Midbrain (tissue), 1 donor: ENCODE measurements around the gene PKD1.
"Not testable (repeated sequence)": the region's sequence is repeated elsewhere in the genome, so short reads cannot be mapped to it uniquely, and the experiment has no call there.

ENCODE experiments used
- DNase-seq: peaks from one replicate; lab custom pipeline; 2025; lab: John Stamatoyannopoulos, UW

The PKD1 gene

DNA sequence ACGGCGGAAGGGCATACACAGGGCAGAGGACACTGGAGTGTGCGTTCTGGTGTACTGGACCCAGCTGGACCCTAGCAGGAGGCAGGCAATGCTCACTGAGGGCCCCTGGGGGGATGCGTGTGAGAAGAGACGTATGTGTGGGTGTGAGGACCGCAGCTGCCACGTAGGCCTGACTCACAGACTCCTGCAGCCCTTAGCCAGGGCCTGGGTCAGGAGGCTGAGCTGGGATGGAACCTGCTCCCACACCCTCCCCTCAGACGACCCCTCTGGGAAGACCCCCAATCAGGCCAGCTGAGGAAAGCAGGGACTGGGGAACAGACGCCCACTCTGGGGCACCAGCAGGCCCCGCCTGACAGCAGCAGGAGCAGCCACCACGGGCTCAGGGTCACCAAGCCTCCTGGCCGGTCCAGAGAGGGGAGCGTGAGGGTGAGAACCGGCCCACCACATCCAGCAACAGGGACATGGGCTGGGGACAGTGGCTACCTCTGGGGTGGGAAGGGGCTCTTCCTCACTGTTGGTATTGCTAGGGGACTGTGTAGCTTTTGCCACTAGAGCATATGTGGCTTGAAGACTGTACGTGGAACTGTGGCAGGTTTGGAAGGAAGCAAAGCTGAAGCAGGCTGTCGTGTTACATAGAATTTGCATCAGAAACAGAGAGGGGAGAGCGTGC, 28.4 kb downstream of the PKD1 start:
- DNase-seq: not testable (repeated sequence)

GRCh38 chr16:2106211-2106610, 29.5 kb downstream of the PKD1 start:
- not testable (repeated sequence) for DNase-seq

DNA sequence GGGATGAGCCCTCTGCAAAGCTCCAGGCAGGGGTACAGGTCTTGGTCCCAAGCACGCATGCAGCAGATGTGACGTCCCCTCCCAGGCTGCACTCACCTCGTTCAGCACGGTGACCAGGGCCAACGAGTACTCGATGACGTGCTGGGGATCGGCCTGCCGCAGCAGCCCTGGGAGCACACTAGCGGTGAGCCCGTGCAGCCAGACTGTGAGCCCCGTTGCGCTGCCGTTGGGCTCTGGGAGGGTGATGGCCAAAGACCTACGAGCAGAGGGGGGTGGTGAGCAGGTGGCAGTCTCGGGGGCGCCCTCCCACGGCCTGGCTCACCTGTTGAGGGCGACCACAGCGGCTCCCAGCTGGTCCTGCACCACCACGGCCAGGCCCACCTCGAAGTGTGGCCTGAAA, 29.9 kb downstream of the PKD1 start:
- DNase-seq: not testable (repeated sequence)

GRCh38 chr16:2105291-2105690, 30.4 kb downstream of the PKD1 start:
- not testable (repeated sequence) for DNase-seq

DNA sequence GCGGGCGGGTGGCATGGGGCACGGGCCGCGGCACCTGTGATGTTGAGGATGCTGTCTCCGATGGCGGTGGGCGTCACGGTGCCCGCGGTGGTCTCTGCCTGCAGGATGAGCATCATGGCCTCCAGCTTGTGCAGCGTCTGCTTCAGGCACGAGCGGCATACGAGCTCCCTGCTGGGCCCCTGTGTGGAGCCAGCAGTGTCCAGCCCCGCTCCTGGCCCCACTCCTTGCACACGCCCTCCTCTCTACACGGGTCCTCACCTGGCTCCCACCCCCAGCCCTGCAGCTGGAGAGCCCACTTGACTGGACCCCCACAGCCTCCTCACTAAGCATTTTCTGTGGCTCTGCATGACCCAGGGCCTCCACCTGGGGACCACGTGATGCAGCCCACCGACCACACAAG, 31.2 kb downstream of the PKD1 start:
- not testable (repeated sequence) for DNase-seq

DNA sequence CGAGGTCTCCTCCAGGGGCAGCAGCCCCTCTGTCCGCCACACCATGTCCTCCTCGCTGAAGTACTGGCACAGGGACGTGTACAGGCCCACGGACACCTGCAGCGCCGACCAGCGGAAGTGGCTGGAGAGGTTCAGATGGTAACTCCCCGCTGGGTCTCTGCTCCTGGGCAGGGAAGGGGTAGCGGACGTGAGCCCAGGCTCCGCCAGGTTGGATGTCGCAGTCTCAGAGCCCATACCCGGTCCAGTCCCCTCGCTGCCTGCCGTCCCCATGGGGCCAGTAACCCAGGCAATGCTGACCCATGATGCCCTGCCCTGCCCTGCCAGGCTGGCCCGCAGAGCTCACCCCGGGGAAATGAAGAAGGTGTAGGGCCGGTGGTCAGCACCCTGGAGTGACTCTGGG, 33.2 kb downstream of the PKD1 start:
- no peak for DNase-seq

DNA sequence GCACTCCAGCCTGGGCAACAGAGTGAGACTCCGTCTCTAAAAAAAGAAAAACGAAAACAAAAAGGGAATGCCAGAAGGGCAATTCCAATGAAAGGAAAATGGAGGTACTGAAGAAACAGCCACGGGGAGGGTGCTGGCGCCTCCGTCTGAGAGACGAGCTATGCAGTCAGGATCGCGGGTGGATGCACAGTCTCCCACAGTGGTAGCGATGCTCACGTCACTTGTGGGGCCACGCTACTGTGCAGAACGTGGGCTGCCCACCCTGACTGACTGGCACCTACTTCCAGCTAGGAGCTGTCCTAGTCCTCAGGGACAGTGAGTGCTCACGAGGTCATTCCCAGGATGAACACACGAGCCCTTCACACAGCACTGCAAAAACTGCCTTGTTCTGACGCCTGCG, 34.1 kb downstream of the PKD1 start:
- not testable (repeated sequence) for DNase-seq

- not testable (repeated sequence) for DNase-seq
Measured at GRCh38 chr16:2097689-2098088, 38.0 kb downstream of the PKD1 start.

DNA sequence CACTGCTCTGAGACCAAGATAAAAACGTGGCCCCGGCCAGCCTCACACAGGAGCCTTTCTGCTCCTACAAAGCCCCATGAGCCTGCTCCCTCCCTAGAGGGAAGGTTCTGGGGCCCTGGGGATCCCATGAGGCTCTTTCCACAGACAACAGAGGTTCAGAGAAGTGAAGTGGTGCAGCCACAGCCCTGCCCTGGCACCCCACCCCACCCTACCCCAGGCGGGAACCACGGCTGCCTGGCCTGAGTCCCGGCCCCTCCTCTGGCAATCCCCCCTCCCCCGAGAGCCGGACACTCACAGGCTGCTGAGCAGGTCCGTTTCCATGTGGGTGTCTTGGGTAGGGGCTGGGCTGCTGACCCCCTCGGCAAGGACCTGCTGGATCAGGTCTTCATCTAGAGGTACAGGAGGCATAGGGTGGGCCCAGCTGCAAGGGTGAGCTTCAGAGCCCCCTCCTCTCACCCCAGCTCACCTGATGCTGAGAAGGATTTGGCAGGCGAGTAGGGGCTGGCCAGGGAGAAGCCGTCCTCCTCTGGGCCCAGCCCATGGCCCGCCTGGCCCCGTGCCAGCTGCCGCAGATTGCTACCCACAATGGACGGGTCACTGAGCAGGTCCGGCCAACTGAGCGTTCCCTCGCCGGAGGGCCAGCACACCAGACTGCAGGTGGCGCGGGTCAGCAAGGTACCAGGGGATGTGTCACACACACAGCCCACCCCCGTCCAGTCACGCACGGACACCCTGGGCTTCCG, 38.7 kb downstream of the PKD1 start:
- no peak for DNase-seq

- DNase-seq: no peak
Measured at GRCh38 chr16:2095918-2096582, 39.6 kb downstream of the PKD1 start.

DNA sequence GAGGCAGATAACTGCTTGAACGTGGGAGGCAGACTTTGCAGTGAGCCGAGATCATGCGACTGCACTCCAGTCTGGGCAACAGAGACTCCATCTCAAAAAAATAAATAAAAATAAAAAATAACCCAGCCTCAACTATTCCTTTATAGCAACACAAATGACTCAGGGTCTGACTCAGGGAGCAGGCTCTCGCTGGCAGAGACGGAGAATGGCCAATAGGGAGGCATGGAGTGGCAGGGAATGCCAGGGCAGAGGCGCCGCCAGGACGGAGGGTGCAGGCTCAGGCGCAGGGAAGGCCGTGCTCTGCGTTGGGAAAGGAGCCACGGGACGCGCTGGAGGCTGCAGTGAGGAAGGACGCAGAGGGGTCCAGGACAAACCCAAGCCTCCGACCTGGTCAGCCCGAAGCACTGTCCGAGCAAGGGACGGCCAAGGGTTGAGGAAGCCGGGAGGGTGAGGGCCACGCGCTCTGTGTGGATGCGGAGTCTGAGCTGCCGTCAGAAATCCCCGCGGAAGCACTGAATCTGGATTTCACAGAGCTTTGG, 40.3 kb downstream of the PKD1 start:
- DNase-seq: no peak

- no peak for DNase-seq
Measured at GRCh38 chr16:2093793-2094192, 41.9 kb downstream of the PKD1 start.

- no peak for DNase-seq
Measured at GRCh38 chr16:2092866-2093265, 42.8 kb downstream of the PKD1 start.

GRCh38 chr16:2092256-2092620, 43.5 kb downstream of the PKD1 start:
- DNase-seq: no peak

DNA sequence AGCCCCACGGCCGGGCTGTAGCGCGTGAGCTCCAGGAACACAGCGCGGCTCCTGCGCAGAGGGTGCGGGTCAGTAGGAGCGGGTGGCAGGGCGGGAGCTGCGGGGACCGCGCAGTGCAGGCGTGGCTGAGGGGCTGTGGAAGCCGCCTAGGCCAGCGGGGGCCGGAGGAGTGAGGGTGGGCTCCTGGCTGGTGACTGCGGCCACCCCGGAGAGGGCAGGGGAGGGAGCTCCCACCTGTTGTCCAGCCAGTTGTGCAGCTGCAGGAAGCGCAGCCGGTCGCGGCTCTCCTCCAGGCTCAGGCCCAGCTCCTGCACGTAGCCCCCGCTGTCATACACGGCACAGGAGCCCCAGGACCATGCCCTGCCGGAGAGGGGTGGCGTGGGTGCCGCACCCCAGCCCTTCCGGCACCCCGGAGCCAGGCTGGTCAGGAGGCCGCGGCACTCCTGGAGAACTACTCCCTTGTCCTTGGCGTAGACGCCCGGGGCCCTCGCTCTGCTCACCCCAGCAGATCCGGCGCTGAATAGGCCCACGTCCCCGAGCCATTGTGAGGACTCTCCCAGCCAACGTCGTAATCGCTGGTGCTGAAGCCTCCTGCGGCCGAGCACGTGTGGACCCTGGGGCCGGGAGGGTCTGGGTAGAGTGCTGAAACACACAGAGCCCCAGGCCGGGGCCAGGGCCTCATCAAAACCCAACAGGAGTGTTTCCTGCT, 44.0 kb downstream of the PKD1 start:
- no peak for DNase-seq

- no peak for DNase-seq
Measured at GRCh38 chr16:2090777-2091546, 44.7 kb downstream of the PKD1 start.

- DNase-seq: no peak
Measured at GRCh38 chr16:2090481-2090776, 45.3 kb downstream of the PKD1 start.

- DNase-seq: no peak
Measured at GRCh38 chr16:2089706-2090480, 45.8 kb downstream of the PKD1 start.

GRCh38 chr16:2088759-2089358, 46.8 kb downstream of the PKD1 start:
- no peak for DNase-seq
